HG02938 (cell line): ENCODE measurements around the gene NSD2.

ENCODE experiments used
- ATAC-seq: cut with Tn5 transposase; IDR thresholded peaks from one replicate; pipeline ENCODE4 v1.9.1; 2021; ENCODE audit warnings: mild to moderate bottlenecking, moderate library complexity; ENCODE audit not compliant: unreplicated experiment

Gene NSD2

DNA sequence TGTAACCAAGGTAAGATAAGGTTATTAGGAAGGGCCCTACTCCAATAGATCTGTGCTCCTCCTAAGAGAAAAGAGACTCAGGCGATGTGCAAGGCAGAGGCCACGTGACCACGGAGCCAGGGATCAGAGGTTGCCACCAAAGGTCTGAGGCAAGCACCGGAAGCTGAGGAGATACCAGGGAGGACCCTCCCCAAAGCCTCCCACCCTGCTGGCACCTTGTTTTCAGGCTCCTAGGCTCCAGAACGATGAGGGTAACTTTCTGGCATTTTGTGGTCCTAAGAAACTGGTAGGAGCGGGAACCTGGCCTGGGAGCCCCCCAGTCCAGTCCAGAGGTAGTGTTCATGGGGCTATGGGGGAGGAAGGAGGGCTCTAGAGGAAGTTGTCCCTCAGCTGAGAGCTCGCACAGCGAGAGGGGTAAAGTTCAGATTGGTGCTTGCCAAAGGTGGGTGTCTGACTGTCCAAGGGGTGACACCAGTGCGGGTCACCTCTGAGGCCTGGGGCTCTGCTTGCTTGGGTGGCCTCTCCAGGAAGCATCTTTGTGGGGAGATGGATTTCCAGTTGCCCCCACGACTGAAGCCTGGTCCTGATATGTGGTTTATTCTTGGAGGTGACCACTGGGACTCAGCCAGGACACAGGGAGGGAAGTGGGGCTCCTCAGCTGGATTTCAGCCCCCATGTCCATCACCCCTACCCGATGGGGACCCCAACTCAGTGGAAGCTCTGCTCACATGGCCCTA is 7.7 kb upstream of the NSD2 start:
- no peak for ATAC-seq

DNA sequence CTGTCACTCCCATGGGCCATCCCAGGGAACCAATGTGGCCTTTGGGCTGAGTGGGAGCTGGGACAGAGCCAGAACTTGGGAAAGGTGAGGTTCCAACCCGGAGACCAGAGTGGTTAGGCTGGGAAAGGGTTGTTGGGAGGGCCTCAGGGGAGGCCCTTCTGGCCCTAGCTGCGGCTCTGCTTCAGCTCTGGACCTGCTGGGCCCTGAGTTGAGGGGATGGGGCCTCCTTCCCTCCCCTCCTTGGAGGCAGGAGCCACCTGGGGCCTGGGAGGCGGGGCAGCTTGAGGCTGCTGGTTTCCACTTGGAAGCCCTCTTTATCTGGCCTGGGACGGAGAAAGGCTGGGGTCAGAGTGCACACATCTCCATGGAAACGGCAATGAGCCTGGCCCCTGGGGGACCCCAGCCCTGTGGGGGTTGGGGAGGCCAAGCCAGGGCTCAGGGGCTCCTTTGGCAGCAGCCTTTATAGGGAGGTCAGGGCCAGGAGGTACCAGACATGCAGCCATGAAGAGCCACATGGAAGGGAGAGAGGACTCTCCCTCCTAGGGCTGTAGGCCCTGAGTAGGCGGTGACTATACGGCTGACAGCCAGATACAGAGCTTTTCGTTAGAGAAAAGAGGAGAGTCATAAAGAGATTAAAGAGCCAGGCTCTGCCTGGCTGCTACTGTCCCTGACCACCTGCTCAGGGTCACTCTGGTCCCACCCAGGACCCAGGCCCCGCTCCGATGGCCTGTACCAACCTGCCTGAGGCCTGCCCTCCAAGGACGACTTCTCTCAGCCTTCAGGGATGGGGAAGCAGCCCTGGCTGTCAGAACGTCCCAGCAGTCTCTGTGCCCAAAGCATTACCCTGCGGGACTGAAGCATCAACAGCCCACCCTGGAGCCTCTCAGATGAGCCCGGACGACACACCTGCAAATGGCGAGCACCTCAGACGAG is 6.9 kb upstream of the NSD2 start:
- ATAC-seq, result no peak

DNA sequence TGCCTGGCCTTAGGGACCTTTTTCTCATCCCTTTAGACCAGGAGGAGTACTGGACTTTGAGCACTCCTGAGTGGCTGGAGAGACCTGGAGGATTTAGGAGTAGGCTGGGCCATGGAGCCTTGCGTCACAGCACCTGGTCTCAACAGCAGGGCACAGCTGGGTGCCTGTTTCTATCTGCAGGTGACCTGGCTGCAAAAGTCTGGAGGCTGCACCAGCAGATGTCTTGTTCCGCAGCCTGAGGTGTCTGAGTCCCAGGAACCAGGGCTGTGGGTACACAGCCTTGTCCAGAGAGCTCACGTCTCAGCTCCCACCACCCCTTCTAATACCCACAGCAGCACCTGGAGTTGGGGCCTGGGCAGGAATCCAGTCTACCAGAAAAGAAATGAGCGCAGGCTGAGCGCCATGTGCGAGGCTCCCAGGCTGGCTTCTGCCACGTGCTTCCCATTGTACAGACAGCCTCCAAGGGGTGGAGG is 5.0 kb upstream of the NSD2 start:
- no peak for ATAC-seq

DNA sequence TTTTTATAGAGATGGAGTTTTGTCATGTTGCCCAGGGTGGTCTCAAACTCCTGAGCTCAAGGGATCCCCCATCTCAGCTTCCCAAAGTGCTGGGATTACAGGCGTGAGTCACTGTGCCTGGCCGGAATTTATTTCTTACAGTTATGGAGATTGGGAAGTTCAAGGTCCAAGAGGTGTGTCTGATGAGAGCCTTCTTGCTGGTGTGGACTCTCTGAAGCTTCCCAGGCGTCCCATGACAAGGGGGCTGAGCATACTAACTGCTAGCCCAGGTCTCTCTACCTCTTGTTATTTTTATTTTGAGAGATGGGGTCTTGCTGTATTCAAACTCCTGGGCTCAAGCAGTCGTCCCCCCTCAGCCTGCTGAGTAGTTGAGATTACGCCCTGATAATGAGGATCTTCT is 2.9 kb upstream of the NSD2 start:
- no peak for ATAC-seq

DNA sequence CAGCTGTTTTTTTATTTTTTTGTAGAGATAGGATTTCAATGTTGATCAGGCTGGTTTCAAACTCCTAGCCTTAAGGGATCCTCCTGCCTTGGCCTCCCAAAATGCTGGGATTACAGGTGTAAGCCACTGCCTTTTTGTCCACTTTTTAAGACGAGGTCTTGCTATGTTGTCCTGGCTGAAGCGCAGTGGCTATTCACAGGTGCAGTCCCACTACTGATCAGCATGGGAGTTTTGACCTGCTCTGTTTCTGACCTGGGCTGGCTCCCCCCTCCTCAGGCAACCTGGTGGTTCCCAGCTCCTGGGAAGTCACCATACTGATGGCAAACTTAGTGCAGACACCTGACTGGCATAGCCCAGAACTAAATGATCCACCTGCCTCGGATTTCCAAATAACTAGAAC is 2.3 kb upstream of the NSD2 start:
- no peak for ATAC-seq

DNA sequence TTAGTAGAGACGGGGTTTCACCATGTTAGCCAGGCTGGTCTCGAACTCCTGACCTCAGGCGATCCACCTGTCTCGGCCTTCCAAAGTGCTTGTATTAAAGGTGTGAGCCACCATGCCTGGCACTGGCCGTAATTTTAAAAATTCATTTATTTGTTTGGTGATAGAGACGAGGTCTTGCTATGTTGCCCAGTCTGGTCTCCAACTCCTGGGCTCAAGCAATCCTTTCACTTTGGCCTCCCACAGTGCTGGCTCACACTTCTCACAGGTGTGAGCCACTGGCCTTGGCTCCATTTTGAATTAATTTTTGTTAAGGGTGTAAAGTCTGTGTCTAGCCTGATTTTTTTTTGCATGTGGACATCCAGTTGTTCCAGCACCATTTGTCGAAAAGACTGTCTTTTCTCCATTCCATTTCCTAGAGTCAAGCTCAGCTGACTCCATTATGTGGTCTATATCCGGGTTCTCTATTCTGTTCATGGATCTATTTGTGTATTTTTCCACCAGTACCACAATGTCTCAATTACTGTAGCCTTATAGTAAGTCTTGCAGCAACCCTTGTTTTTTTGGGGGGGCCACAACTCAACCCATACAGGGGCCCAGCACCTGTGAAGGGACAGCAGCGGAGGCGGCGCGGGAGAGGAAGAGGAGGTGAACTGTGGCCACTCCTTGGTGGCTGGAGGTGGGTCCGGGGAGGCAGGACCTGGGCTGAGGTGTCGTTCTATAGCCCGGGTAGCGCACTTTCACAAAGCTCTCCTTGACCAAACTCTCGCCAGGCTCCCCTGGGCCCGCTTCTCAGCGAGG is 1.5 kb upstream of the NSD2 start:
- peak; percentile 5 for ATAC-seq

DNA sequence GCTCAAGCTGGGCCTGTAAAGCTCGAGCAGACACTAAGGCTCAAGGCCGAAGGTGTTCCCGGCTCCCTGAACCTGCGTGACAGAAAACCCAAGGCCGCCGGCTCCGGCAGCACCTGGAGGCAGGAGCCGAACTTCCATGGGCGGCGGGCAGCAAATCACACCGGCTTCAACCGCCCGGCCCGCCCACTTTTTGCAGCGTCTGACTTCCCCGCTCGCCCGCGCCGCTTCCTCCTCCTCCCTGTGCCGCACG is 940 bp upstream of the NSD2 start:
- ATAC-seq, result peak; percentile 51

DNA sequence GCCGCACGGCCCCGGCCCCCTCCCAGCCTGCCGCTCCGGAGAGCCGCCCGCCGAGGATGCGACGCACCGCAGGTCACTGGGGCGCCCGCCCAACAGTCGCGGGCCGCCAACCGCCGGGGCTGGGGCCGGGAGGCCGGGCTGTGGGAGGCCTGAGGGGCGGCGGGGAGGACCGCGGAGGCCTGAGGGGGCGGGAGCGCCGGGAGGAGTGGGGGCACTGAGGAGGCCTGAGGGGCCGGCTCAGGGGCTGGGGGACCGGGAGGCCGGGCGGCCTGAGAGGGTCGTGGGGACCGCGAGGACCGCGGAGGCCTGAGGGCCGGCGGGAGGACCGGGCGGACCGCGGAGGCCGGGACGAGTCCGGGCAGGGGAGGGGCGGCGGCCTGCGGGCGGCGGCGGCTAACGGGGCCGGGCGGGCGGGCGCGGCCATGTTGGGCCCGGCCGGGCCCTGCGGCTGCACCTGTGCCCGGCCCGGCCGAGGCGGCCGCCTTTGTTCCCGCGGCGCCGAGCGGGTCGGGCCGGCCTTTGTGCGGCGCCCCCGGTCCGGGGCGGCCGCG is 353 bp downstream of the NSD2 start:
- peak; percentile 9 for ATAC-seq

DNA sequence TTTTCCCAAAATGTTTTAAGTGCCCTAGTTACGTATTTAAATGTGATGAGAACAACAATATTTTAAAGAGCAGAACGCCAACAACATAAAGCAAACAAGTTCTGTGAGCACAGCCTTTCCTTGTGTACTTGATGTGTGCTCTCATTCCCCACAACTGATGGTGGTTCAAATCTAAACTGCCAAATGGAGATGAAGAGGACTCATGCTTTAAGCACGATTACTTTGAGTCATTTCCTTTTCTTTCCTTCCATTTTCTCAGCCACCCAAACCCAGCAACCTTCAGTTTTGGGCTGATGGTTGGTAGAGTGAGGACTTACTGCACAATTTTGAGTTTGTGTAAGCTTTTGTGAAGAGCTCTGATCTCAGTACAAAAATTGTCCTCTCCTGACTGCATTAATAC is 1.7 kb downstream of the NSD2 start:
- no peak for ATAC-seq

DNA sequence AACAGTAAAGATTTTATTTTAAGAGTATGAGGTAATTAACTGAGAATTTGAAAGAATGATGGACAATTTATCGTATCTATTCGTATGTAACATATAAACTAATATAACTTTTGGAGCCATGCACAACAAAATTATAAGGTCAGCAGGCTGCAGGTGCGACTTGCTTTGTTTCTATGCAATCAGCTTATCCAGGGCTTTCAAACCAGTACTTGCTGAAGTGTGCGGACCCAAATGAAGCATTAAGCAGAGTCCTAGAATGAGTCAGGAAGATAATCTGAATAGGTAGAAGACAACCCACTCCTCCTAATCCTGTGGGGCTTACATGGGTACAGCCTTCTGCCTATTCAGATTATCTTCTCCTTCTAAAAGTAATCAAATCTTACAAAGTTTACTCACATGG is 2.1 kb downstream of the NSD2 start:
- no peak for ATAC-seq

DNA sequence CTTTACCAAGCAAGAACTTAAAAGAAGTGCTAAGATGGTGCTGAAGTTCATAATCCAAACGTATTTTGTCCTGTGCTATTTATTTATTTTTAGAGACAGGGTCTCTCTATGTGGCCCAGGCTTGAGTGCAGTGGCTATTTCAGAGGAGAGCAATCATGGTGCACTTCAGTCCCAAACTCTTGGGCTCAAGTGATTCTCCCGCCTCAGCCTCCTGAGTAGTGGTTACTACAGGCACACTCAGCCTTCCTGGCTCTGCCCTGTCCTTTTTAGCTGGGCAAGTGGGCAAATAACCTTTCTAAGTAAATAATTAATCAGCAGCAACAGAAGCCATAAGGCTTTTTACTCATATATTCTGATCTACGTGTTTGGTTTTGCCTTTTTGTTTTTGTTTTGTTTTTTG is 2.6 kb downstream of the NSD2 start:
- no peak for ATAC-seq

DNA sequence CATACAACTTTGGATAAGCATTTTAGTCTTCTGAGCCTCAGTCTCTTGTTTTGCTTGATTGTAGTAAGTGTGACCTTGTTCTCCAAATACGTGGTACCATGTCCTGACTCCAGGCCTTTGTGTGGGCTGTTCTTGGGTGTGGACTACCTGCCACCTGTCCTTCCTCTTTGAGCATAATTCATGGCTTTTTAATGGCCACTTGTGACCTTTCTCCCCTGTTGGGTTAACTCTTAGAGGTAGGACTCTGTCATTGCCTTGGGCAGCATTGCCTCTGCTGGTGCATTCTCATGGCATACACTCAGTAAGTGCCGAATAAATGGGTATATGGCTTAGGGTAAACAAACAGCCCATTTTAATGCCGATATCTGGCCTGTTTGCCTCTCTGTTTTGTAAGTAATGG is 3.0 kb downstream of the NSD2 start:
- no peak for ATAC-seq

DNA sequence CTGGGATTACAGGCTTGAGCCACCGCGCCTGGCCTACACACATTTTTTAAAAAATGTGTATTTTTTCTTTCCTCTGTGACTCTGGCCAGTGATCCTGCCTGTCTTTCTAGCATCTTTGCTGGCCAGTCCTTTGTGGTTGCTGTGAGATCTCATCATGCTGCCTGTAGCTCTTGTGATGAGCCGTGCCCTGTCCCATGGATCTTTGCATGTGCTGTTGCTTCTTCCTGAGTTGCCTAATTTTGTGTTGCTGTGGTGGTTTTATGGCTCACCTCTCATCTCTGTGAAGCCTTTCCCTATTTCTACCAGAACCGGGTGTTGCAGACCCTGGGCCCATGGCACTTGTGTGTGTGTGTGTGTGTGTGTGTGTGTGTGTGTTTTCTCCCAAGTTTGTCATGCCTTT is 8.3 kb downstream of the NSD2 start:
- no peak for ATAC-seq

DNA sequence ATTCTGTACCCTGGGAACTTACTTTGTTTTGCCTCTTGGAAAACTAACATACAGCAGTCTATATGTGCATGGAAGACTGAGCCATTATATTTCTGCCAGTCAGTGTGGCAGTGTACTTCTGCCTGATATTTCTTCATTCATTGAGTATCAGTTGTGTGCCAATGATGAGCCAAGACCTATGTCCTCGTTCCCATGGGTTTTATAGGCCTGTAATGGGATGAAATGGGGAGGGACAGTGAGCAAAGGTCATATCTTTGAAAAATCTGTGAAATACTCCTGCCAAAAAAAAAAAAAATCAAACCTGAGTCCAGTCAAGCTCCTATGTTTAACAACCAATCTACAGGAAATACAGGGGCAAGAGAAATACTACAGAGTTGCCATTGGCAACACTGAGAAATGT is 9.1 kb downstream of the NSD2 start:
- no peak for ATAC-seq

DNA sequence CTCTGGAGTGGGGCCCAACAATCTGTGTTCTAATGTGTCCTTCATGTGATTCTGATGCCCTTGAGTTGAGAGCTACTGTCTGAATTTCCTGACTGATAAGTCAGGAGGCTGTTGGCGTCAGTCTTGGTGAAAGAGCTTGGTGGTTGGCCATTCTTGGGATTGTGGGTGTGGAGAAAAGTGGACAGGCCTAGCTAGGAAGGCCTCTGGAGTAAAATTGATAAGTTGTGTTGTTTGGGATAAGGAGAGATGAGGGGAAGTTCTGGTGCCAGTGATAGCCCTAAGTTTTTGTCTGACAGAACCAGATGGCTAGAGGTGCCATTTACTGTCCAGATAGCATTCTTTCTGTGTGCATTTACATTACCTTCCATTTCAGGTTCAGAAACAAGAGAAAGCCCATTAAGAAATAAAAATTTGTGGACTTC is 11.7 kb downstream of the NSD2 start:
- no peak for ATAC-seq

DNA sequence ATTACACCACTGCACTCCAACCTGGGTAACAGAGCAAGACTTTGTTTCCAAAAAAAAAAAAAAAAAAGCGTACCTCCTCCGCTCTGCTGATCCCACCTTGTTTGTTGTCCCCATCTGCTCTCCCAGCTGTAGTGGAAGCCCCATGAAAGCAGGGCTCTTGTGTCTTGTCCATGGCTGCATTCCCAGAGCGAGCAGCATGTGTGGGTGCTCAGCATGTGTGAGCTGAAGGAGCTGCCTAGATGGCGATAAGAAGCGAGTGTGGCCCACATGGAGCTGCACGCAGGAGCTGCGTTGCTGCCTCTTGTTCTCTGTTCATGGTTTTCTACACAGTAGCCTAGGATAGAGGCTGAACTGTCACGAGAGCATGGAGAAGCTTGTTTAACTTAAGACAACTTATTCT is 12.4 kb downstream of the NSD2 start:
- ATAC-seq, result no peak

DNA sequence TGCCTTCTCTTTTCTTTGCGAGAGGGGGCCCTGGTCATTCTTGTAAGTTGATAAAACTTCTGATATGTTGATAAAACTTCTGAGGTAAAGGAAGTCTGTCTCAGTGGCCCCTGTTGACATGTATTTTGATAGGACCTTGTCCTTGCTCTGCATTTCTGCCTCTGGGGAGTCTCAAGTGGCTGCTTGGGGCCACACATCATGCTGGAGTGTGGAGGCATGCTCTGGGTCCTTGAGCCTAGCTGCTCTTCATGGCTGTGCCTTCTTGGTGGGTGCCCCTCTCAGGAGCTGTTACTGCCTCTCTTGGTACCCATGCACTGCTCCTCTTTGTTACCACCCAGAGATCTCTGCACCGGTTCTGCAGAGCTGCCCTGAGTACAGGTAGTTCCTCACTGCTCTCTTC is 14.2 kb downstream of the NSD2 start:
- no peak for ATAC-seq

DNA sequence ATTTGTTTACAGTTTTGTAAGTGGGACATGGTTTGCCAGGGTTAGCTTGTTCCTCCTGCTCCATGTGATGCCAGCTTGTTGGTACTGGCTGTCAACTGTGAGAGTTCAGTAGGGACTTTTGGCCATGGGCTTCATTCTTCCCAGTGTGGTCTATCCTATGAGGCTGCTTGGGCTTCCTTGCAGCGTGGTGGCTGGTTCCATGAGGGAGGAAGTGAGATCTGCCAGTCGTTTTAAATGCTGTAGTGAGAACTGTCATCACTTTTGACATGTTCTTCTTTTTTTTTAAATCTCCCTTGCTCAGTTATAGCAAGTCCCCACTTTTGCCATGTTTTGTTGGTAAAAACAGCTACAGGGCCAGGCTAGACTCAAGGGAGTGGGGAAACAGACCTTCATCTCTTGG is 15.9 kb downstream of the NSD2 start:
- ATAC-seq, result no peak

DNA sequence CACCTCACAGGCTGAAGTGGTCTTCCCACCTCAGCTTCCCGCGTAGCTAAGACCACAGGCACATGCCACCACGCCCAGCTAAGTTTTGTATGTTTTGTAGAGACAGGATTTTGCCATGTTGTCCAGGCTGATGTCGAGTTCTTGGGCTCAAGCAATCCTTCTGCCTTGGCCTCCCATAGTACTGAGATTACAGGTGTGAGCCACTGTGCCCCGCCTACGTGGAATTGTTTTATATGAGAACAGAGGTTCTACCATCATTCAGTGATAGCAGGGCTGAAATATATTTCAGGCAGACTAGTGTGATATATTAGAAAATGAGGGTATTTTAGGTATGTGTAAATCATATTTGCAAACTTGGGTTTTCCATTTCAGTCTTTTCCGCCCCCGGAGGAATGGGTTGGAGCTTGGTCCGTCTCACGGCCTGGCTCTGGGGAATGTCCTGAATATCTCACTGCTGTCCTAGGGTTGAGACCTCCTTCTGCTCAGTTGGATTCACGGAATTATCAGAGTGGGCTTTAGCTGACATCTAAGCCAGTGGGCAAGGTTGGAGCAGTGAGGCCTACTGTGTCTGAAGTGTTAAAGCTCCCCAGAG is 19.9 kb downstream of the NSD2 start:
- no peak for ATAC-seq

DNA sequence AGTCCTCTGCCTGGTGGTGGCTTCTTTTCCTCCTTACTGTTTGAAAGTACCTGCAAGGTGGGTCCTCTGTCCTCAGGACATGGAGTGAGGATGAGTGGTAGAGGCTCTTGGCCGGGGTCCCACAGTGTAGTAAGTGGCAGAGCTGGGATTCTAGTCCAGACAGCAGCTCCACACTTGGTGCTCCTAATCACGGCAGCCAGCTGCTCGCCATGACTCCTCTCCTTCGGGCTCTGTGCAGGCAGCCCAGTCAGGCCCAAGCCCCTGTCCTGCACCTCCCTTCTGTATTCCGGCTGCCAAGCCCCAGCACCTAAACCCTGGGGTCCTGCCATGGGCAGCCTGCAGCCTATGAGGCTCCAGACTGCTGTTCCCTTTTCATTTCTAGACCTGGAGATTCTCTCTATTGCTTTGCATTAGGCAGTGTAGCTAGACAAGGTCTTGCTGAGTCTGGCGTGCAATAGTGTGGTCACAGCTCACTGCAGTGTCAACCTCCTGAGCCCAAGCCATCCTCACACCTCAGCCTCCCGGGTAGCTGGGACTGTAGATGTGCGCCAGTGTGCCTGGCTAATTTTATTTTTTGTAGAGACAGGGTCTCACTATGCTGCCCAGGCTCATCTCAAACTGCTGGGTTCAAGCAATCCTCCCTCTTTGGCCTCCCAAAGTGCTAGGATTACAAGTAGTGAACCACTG is 24.9 kb downstream of the NSD2 start:
- no peak for ATAC-seq

DNA sequence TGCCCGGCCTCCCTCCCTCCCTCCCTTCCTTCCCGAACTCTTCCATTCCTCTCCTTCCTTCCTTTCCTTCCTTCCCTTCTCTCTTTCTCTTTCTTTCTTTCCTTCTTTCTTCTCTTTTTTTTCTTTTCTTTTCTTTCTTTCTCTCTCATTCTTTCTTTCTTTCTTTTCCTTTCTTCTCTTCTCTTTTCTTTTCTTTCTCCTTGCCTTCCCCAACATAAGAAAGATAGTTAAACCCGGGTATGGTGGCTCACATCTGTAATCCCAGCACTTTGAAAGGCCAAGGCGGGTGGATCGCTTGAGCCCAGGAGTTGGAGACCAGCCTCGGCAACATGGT is 25.4 kb downstream of the NSD2 start:
- no peak for ATAC-seq
